Peyer's patch (tissue), 4 donors: ENCODE results near the gene PARP15. TPM values are rescaled to one million over a fixed set of nuclear protein-coding genes. Genes with fewer than 3 reads are reported as not detected.

Source experiments
- DNase-seq, 3 donors: peaks; one replicate each; pipeline ENCODE4 v3.0.0-alpha.2; 2017 to 2019
- H3K27ac ChIP-seq, 4 donors: fragments of 200-600 bp; sonication (generic); one replicate each; pipeline ENCODE4 v1.5.1; 2016 to 2019
- H3K27me3 ChIP-seq, 2 donors: fragments of 200-600 bp; sonication (generic); one replicate each; pipeline ENCODE4 v1.5.1; 2019
- H3K36me3 ChIP-seq, 3 donors: fragments of 200-600 bp; sonication (generic); one replicate each; pipeline ENCODE4 v1.5.1; 2016 to 2019
- H3K4me1 ChIP-seq, 4 donors: fragments of 200-600 bp; sonication (generic); one replicate each; pipeline ENCODE4 v1.5.1; 2016 to 2019
- H3K4me3 ChIP-seq, 4 donors: fragments of 200-600 bp; sonication (generic); 1 replicate in 3 of 4; 2 replicates in 1 of 4; pipeline ENCODE4 v1.5.1; 2016 to 2019; ENCODE audit warnings: mild to moderate bottlenecking in 1 of 4
- H3K9me3 ChIP-seq, 4 donors: fragments of 200-600 bp; sonication (generic); one replicate each; pipeline ENCODE4 v1.5.1; 2016 to 2019; ENCODE audit warnings: mild to moderate bottlenecking in 1 of 4
- POLR2A ChIP-seq, 2 donors: fragments of 450-650 bp; IDR thresholded peaks; one replicate each; pipeline ENCODE4 v1.5.1; 2017; ENCODE audit warnings: antibody characterized with exemption in 2 of 2, mild to moderate bottlenecking in 2 of 2, moderate library complexity in 2 of 2
- total RNA-seq, 4 donors: library from RNA; depleted of rRNA; stranded (reverse); fragments of >200 nt; gene quantifications; one replicate each; pipeline ENCODE4 v1.1.0, GENCODE V29; 2016
- TF ChIP-seq, protein P1 (sequence below), 6 experiments: fragments of 450-650 bp in 4 of 6; fragments of 200-600 bp in 2 of 6; sonication (generic) in 1 of 6; IDR thresholded peaks; one replicate each; pipeline ENCODE4 v1.5.1; 2017 to 2019; ENCODE audit warnings: antibody characterized with exemption in 6 of 6, mild to moderate bottlenecking in 3 of 6, moderate library complexity in 1 of 6

Gene PARP15
- total RNA-seq, 4 donors from 2014 or later: 3.1 to 109 (median 6.5) TPM

DNA sequence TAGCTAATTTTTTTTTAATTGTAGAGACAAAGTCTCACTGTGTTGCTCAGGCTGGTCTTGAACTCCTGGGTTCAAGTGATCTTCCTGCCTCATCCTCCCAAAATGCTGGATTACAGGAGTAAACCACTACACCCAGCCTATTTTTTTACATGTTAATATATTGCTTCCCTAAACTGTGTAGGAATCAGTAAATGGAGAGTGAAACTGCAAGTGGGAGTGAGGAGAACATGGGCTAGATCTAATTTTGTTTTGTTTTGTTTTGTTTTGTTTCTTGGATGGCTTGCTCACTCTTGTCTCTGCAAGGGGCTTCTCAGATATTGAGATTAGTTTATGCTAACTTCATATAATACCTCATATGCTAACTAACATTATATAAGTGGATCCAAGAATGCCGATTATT is 31.5 kb downstream of the PARP15 start:
- H3K9me3 ChIP-seq: no peaks in the 10 kb centered on the region
- H3K4me1 ChIP-seq: no peaks in the 10 kb centered on the region
- no peak overlapping the region for H3K4me3 ChIP-seq
- DNase-seq: no peak
- no peak overlapping the region for H3K27ac ChIP-seq
- TF ChIP-seq, protein P1, sequence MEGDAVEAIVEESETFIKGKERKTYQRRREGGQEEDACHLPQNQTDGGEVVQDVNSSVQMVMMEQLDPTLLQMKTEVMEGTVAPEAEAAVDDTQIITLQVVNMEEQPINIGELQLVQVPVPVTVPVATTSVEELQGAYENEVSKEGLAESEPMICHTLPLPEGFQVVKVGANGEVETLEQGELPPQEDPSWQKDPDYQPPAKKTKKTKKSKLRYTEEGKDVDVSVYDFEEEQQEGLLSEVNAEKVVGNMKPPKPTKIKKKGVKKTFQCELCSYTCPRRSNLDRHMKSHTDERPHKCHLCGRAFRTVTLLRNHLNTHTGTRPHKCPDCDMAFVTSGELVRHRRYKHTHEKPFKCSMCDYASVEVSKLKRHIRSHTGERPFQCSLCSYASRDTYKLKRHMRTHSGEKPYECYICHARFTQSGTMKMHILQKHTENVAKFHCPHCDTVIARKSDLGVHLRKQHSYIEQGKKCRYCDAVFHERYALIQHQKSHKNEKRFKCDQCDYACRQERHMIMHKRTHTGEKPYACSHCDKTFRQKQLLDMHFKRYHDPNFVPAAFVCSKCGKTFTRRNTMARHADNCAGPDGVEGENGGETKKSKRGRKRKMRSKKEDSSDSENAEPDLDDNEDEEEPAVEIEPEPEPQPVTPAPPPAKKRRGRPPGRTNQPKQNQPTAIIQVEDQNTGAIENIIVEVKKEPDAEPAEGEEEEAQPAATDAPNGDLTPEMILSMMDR (IDR thresholded peaks at IDR 0.05): no peak
- TF ChIP-seq POLR2A (IDR thresholded peaks at IDR 0.05): no peak
- no peaks in the 10 kb centered on the region for H3K36me3 ChIP-seq
- H3K27me3 ChIP-seq: no peaks in the 10 kb centered on the region

DNA sequence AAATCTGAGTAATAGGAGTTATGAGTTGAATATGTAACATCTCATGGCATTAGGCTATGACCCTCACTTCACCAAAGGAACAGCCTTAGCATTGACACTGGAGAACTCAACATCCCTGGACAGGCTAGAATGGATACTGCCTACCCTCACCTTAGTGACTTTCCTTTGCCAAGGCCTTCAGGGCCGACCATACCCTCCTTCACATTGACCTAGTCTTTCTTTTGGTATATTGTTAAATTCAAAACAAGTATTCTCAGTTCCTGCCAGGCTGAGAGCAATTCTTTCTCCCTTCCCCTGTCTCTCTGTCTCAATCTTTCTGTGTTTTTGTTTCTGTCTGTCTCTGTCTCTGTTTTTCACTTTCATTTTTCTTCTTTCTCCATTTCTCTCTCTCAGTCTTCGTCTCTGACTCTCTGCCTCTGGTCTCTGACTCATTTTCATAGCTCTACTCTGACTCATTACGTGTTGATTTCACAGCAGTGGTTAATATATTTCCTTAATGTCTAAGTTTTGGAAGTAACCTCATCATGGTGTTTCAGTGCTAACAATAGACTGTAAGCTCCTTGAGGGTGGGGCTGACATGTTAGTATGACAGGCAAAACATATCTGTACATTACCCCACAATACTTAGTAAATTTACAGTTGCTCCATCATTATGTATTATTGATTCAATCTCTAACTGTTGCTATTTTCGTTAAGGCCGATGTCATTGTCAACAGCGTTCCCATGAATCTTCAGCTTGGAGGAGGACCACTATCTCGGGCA is 32.5 kb downstream of the PARP15 start:
- H3K27ac ChIP-seq: no peak overlapping the region
- no peaks in the 10 kb centered on the region for H3K27me3 ChIP-seq
- H3K4me3 ChIP-seq: no peak overlapping the region
- no peaks in the 10 kb centered on the region for H3K36me3 ChIP-seq
- H3K9me3 ChIP-seq: no peaks in the 10 kb centered on the region
- no peak for DNase-seq
- TF ChIP-seq, protein P1 (IDR thresholded peaks at IDR 0.05): no peak
- no peak for TF ChIP-seq POLR2A (IDR thresholded peaks at IDR 0.05)
- no peaks in the 10 kb centered on the region for H3K4me1 ChIP-seq

- no peak for TF ChIP-seq POLR2A (IDR thresholded peaks at IDR 0.05)
- TF ChIP-seq, protein P1 (IDR thresholded peaks at IDR 0.05): no peak
These were observed 35.2 kb downstream of the PARP15 start for GRCh38 chr3:122612696-122613095.

DNA sequence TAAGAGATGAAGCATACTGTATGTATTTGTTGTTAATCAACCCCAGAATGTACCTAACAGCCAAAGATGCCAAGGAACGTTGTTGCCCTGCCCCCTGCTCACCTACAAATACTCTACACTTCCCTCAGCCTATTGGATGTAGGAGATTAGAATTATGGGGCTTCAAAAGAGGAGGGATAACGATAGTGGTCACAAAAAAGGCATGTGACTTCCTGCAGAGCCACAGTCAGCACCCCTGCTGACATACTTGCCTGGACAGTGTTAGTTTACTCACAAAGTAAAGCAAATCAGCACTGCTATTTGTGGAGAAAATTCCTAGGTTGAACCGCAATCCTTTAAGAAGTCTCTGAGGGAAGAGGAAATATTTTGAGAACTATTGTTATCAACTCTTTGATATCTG is 37.9 kb downstream of the PARP15 start:
- Histone ChIP-seq H3K4me3 (no peak overlapping the region), H3K27ac (no peak overlapping the region), H3K27me3 (no peaks in the 10 kb centered on the region), H3K36me3 (no peaks in the 10 kb centered on the region), H3K4me1 (no peaks in the 10 kb centered on the region), H3K9me3 (no peaks in the 10 kb centered on the region)
- no peak for DNase-seq
- TF ChIP-seq, protein P1 (IDR thresholded peaks at IDR 0.05): no peak
- TF ChIP-seq POLR2A (IDR thresholded peaks at IDR 0.05): no peak

More at GRCh38 chr3:122612696-122613095, 35.2 kb downstream of the PARP15 start:
- no peaks in the 10 kb centered on the region for H3K9me3 ChIP-seq
- no peak overlapping the region for H3K27ac ChIP-seq
- no peak overlapping the region for H3K4me3 ChIP-seq
- no peaks in the 10 kb centered on the region for H3K36me3 ChIP-seq
- DNase-seq: no peak
- H3K4me1 ChIP-seq: no peaks in the 10 kb centered on the region
- no peaks in the 10 kb centered on the region for H3K27me3 ChIP-seq

- TF ChIP-seq, protein P1 (IDR thresholded peaks at IDR 0.05): no peak
- no peak for TF ChIP-seq POLR2A (IDR thresholded peaks at IDR 0.05)
- Histone ChIP-seq H3K4me3 (no peak overlapping the region), H3K9me3 (no peaks in the 10 kb centered on the region), H3K27ac (no peak overlapping the region), H3K27me3 (no peaks in the 10 kb centered on the region), H3K36me3 (no peaks in the 10 kb centered on the region), H3K4me1 (no peaks in the 10 kb centered on the region)
- DNase-seq: no peak
These were observed 41.2 kb downstream of the PARP15 start for GRCh38 chr3:122618614-122619013.
